Activated CD4-positive, alpha-beta memory T cell treated with anti-CD3 and anti-CD28 coated beads for 36 hours (primary cell): ENCODE data around the gene LMAN2. TPM values are rescaled to one million over a fixed set of nuclear protein-coding genes. Genes with fewer than 3 reads are reported as not detected.

Experiments used
- CTCF ChIA-PET: fragments of 350-600 bp; sonication (Branson Sonifier 250); formaldehyde crosslinking; loops from one replicate; lab custom pipeline; 2021; ENCODE audit warnings: antibody characterized with exemption, inconsistent platforms; lab: Charles Lee
- POLR2A ChIA-PET: fragments of 350-600 bp; sonication (Branson Sonifier 250); formaldehyde crosslinking; loops from one replicate; lab custom pipeline; 2021; ENCODE audit warnings: antibody characterized with exemption; lab: Charles Lee
- DNase-seq: peaks from one replicate; pipeline ENCODE4 v3.0.0-alpha.2; 2020
- H3K27ac Mint-ChIP-seq: one replicate; pipeline ENCODE4 v1.8.0; 2021; ENCODE audit warnings: mixed read lengths
- H3K27me3 Mint-ChIP-seq: one replicate; pipeline ENCODE4 v1.8.0; 2021; ENCODE audit warnings: mixed read lengths
- H3K36me3 Mint-ChIP-seq: one replicate; pipeline ENCODE4 v1.8.0; 2021; ENCODE audit warnings: mixed read lengths
- H3K4me1 Mint-ChIP-seq: one replicate; pipeline ENCODE4 v1.8.0; 2021; ENCODE audit warnings: low read depth, mixed read lengths
- H3K4me3 Mint-ChIP-seq: one replicate; pipeline ENCODE4 v1.8.0; 2021; ENCODE audit warnings: mild to moderate bottlenecking, mixed read lengths
- H3K9me3 Mint-ChIP-seq: one replicate; pipeline ENCODE4 v1.8.0; 2021; ENCODE audit warnings: mixed read lengths
- intact Hi-C: fragments of 100-400 bp; cut with micrococcal nuclease; formaldehyde crosslinking; loops from one replicate; pipeline ENCODE4 v1.15.1; 2023
- total RNA-seq, 2 experiments: library from RNA; stranded (reverse); gene quantifications; one replicate each; pipeline ENCODE4 v1.2.3, GENCODE V29; 2021

LMAN2 gene
- total RNA-seq, 2 experiments from 2014 or later = 98.3 to 104 TPM

GRCh38 chr5:177369645-177370440 lies 18.4 kb upstream of the LMAN2 start:
- peaks cover 35% of the 10 kb centered on the region for H3K36me3 Mint-ChIP-seq
- H3K9me3 Mint-ChIP-seq = no peaks in the 10 kb centered on the region
- POLR2A ChIA-PET = interaction anchor here (0.6 to 2.1 kb wide), 6 partner anchors 9 to 86 kb away, joined by 4 to 7 read pairs (median 4); partner anchors contain the start of genes LMAN2 and SLC34A1
- CTCF ChIA-PET = interaction anchor here (0.6 to 5.7 kb wide), 28 partner anchors 10 to 623 kb away, joined by 3 to 115 read pairs (median 7); partner anchors contain the start of genes B4GALT7, LMAN2, RGS14 and SLC34A1
- intact Hi-C loops = no loop called here
- peak overlapping the region; percentile 70 for H3K27ac Mint-ChIP-seq
- no peak overlapping the region for H3K4me3 Mint-ChIP-seq
- no peaks in the 10 kb centered on the region for H3K27me3 Mint-ChIP-seq
- no peak for DNase-seq
- H3K4me1 Mint-ChIP-seq = peaks cover 70% of the 10 kb centered on the region

GRCh38 chr5:177368869-177369644 lies 17.6 kb upstream of the LMAN2 start:
- Mint-ChIP-seq H3K27ac (peak overlapping the region; percentile 70), H3K4me3 (peak overlapping the region; percentile 2), H3K27me3 (no peaks in the 10 kb centered on the region), H3K4me1 (peaks cover 73% of the 10 kb centered on the region), H3K36me3 (peaks cover 34% of the 10 kb centered on the region), H3K9me3 (no peaks in the 10 kb centered on the region)
- DNase-seq = peak; percentile 47
- intact Hi-C loops = no loop called here
- ChIA-PET CTCF (interaction anchor here (0.6 to 5.7 kb wide), 18 partner anchors 9 to 624 kb away, joined by 3 to 115 read pairs (median 9); partner anchors contain the start of genes LMAN2, RGS14 and SLC34A1), POLR2A (interaction anchor here (0.6 to 1.9 kb wide), 4 partner anchors 9 to 33 kb away, joined by 4 to 7 read pairs (median 4); partner anchors contain the start of gene SLC34A1)

GRCh38 chr5:177367981-177368868 lies 16.8 kb upstream of the LMAN2 start:
- H3K4me1 Mint-ChIP-seq = peaks cover 73% of the 10 kb centered on the region

GRCh38 chr5:177367323-177367848 lies 15.9 kb upstream of the LMAN2 start:
- intact Hi-C loops = no loop called here
- POLR2A ChIA-PET = interaction anchor here (1.7 kb wide), 1 partner anchor 11 kb away, joined by 4 read pairs; no protein-coding TSS in a partner anchor
- CTCF ChIA-PET = interaction anchor here (1.3 kb wide), 1 partner anchor 22 kb away, joined by 4 read pairs; no protein-coding TSS in a partner anchor
- Mint-ChIP-seq H3K4me1 (peaks cover 72% of the 10 kb centered on the region), H3K36me3 (peaks cover 31% of the 10 kb centered on the region), H3K27ac (no peak overlapping the region), H3K27me3 (no peaks in the 10 kb centered on the region), H3K4me3 (no peak overlapping the region), H3K9me3 (no peaks in the 10 kb centered on the region)
- no peak for DNase-seq

More at GRCh38 chr5:177367981-177368868, 16.8 kb upstream of the LMAN2 start:
- POLR2A ChIA-PET = interaction anchor here (1.6 to 1.9 kb wide), 3 partner anchors 10 to 34 kb away, joined by 4 to 7 read pairs (median 4); no protein-coding TSS in a partner anchor
- CTCF ChIA-PET = interaction anchor here (1.0 to 5.7 kb wide), 11 partner anchors 8 to 87 kb away, joined by 5 to 115 read pairs (median 19); partner anchors contain the start of genes LMAN2, RGS14 and SLC34A1
- intact Hi-C loops = no loop called here
- DNase-seq = no peak
- Mint-ChIP-seq H3K9me3 (no peaks in the 10 kb centered on the region), H3K27me3 (no peaks in the 10 kb centered on the region), H3K4me3 (no peak overlapping the region), H3K27ac (no peak overlapping the region), H3K36me3 (peaks cover 31% of the 10 kb centered on the region)

DNA sequence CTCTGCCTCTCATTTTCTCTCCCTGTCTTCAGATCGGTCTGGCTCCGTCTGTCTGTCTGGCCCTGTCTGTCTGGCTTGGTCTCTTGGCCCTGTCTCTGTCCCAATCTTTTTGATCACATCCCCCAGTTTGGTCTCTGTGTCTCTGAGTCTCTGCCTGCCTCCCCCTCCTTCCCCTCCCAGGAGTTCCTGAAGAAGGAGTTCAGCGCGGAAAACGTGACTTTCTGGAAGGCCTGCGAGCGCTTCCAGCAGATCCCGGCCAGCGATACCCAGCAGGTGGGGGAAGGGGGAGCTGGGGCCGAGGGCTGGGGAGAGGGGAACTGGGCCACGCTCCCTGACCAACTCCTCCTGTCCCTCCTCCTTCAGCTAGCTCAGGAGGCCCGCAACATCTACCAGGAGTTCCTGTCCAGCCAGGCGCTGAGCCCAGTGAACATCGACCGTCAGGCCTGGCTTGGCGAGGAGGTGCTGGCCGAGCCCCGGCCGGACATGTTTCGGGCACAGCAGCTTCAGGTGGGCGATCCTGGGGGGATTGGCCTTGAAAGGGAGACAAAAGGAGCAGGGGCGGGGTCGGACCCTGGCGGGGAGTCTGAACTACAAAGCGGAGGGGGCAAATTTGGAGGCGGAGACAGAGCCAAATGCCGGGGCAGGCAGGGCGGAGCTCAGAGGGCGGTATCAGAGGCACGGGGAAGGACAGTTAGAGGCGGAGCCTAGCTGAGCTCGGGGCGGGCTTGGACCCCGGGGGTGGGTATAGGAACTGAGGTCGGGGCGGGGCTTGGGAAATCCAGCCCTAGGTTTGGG lies 15.3 kb upstream of the LMAN2 start:
- CTCF ChIA-PET = interaction anchor here (0.7 to 2.5 kb wide), 3 partner anchors 23 to 431 kb away, joined by 3 to 9 read pairs (median 4); no protein-coding TSS in a partner anchor

DNA sequence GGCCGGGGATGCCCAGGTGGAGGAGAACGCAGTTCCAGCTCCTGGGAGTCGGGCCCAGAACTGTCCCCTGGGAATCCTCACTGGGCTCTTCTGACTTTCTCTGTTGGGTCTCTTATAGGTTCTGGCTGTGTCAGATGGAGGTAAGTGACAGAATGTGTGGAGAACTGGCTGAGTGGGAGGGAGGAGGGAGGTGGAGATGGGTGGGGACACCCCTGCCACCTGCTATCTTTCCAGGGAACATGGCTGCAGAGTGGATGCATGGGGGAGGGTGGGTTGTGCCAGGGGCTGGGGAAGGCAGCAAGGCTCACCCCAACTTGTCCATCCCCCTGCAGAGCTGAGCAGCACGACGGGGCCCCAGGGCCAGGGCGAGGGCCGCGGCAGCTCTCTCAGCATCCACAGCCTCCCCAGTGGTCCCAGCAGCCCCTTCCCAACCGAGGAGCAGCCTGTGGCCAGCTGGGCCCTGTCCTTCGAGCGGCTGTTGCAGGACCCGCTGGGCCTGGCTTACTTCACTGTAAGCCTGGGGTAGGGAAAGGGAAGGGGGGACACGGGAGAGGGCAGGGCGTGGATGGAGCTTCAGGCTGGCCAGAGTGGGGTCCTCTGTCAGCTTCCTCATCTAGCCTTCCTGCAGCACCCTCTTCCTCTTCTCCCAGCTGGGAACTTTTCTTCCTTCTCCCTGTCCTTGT lies 14.5 kb upstream of the LMAN2 start:
- DNase-seq = no peak
- POLR2A ChIA-PET = interaction anchor here (2.0 kb wide), 1 partner anchor 75 kb away, joined by 4 read pairs; no protein-coding TSS in a partner anchor
- CTCF ChIA-PET = interaction anchor here (0.7 to 2.5 kb wide), 5 partner anchors 23 to 430 kb away, joined by 3 to 30 read pairs (median 6); no protein-coding TSS in a partner anchor
- H3K36me3 Mint-ChIP-seq = peaks cover 20% of the 10 kb centered on the region
- intact Hi-C loops = loop anchor here (2.0 kb wide), 1 partner anchor 63 kb away; no protein-coding TSS in a partner anchor
- H3K27me3 Mint-ChIP-seq = no peaks in the 10 kb centered on the region
- no peak overlapping the region for H3K4me3 Mint-ChIP-seq
- peak overlapping the region; percentile 28 for H3K27ac Mint-ChIP-seq
- H3K4me1 Mint-ChIP-seq = peaks cover 74% of the 10 kb centered on the region
- H3K9me3 Mint-ChIP-seq = no peaks in the 10 kb centered on the region

More for the DNA sequence above, 15.3 kb upstream of the LMAN2 start:
- Mint-ChIP-seq H3K36me3 (peaks cover 26% of the 10 kb centered on the region), H3K4me1 (peaks cover 72% of the 10 kb centered on the region), H3K4me3 (no peak overlapping the region), H3K27ac (no peak overlapping the region), H3K27me3 (no peaks in the 10 kb centered on the region), H3K9me3 (no peaks in the 10 kb centered on the region)
- intact Hi-C loops = no loop called here
- no peak for DNase-seq
- POLR2A ChIA-PET = no interaction called here

- Mint-ChIP-seq H3K4me3 (peak overlapping the region; percentile 60), H3K27ac (peak overlapping the region; percentile 81), H3K27me3 (no peaks in the 10 kb centered on the region), H3K9me3 (no peaks in the 10 kb centered on the region), H3K36me3 (peaks cover 19% of the 10 kb centered on the region), H3K4me1 (peaks cover 76% of the 10 kb centered on the region)
- intact Hi-C loops = loop anchor here (1.0 to 2.0 kb wide), 3 partner anchors 15 to 64 kb away; no protein-coding TSS in a partner anchor
- ChIA-PET CTCF (interaction anchor here (1.2 to 2.5 kb wide), 9 partner anchors 9 to 90 kb away, joined by 3 to 30 read pairs (median 5); partner anchors contain the start of gene LMAN2), POLR2A (interaction anchor here (1.1 to 2.4 kb wide), 10 partner anchors 8 to 91 kb away, joined by 3 to 20 read pairs (median 4); partner anchors contain the start of genes LMAN2, PRELID1 and RAB24)
- peak; percentile 69 for DNase-seq
Measured at GRCh38 chr5:177364159-177364962, 12.9 kb upstream of the LMAN2 start.

DNA sequence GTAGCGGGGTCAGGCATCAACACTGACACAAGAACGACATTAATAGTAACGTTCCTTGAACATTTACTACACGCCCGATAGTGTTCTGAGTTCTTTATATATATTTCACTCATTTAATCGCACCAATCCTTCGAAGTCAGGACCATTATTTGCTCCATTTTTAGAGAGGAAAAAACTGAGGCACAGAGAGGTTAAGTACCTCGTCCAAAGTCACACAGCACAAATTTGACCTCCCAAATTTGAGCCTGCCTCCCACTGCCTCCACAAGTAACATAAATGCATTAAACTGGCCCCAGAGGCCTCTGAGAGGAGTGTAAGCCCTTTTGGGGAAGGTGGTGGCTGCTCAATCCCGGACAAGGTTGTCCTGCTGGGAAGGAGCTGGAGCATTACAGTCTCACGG lies 12.1 kb upstream of the LMAN2 start:
- DNase-seq = no peak
- Mint-ChIP-seq H3K27ac (no peak overlapping the region), H3K4me1 (peaks cover 76% of the 10 kb centered on the region), H3K9me3 (no peaks in the 10 kb centered on the region), H3K36me3 (peaks cover 11% of the 10 kb centered on the region), H3K4me3 (peak overlapping the region; percentile 69), H3K27me3 (no peaks in the 10 kb centered on the region)
- CTCF ChIA-PET = interaction anchor here (1.2 to 2.5 kb wide), 3 partner anchors 27 to 90 kb away, joined by 3 to 30 read pairs (median 3); no protein-coding TSS in a partner anchor
- POLR2A ChIA-PET = interaction anchor here (1.1 to 2.4 kb wide), 6 partner anchors 9 to 91 kb away, joined by 3 to 11 read pairs (median 4); partner anchors contain the start of genes LMAN2, PRELID1 and RAB24
- intact Hi-C loops = no loop called here
